Fibroblast of gingiva (primary cell): ENCODE results near the gene GPHA2.

Source experiments
- DNase-seq: peaks from one replicate; pipeline ENCODE4 v3.0.0-alpha.2; 2011; ENCODE audit warnings: low read depth

Gene GPHA2

GRCh38 chr11:64929625-64930024, 6.1 kb downstream of the GPHA2 start:
- DNase-seq = no peak

GRCh38 chr11:64928957-64929356, 6.7 kb downstream of the GPHA2 start:
- DNase-seq = no peak

GRCh38 chr11:64926689-64927088, 9.0 kb downstream of the GPHA2 start:
- DNase-seq = no peak

- DNase-seq = no peak
Measured at GRCh38 chr11:64925536-64926436, 9.9 kb downstream of the GPHA2 start.

GRCh38 chr11:64924910-64925284, 10.8 kb downstream of the GPHA2 start:
- no peak for DNase-seq

- DNase-seq = peak; percentile 93
Measured at GRCh38 chr11:64923944-64924909, 11.5 kb downstream of the GPHA2 start, which contains the start of gene PPP2R5B. Gene PPP2R5B (plus strand): TSS chr11:64924689. CDS start chr11:64925735, 1,046 bp downstream.

- no peak for DNase-seq
Measured at GRCh38 chr11:64923151-64923661, 12.5 kb downstream of the GPHA2 start.

GRCh38 chr11:64921384-64921783, 14.3 kb downstream of the GPHA2 start:
- DNase-seq = no peak

GRCh38 chr11:64920124-64920523, 15.6 kb downstream of the GPHA2 start:
- no peak for DNase-seq

- no peak for DNase-seq
Measured at GRCh38 chr11:64919627-64920026, 16.1 kb downstream of the GPHA2 start.

GRCh38 chr11:64918017-64918416, 17.7 kb downstream of the GPHA2 start:
- peak; percentile 72 for DNase-seq

- no peak for DNase-seq
Measured at GRCh38 chr11:64917663-64917995, 18.1 kb downstream of the GPHA2 start.

GRCh38 chr11:64916775-64917662, 18.7 kb downstream of the GPHA2 start, which contains the start of gene ATG2A:
Gene ATG2A (minus strand): TSS chr11:64917209. CDS start chr11:64917135, 74 bp downstream.
- peak; percentile 99 for DNase-seq

GRCh38 chr11:64916040-64916774, 19.5 kb downstream of the GPHA2 start:
- peak; percentile 56 for DNase-seq

- no peak for DNase-seq
Measured at GRCh38 chr11:64915376-64915887, 20.3 kb downstream of the GPHA2 start.

GRCh38 chr11:64914123-64914522, 21.6 kb downstream of the GPHA2 start:
- no peak for DNase-seq

- no peak for DNase-seq
Measured at GRCh38 chr11:64913171-64913727, 22.4 kb downstream of the GPHA2 start.

GRCh38 chr11:64911689-64912088, 24.0 kb downstream of the GPHA2 start:
- no peak for DNase-seq

GRCh38 chr11:64911142-64911541, 24.6 kb downstream of the GPHA2 start:
- no peak for DNase-seq

- no peak for DNase-seq
Measured at GRCh38 chr11:64910451-64911093, 25.1 kb downstream of the GPHA2 start.
